Panc1 (cell line): Measurements from ENCODE around the gene INPP5B.

Source experiments
- CTCF ChIP-seq: fragments of 450-650 bp; IDR thresholded peaks from 2 replicates; pipeline ENCODE4 v1.5.1; 2017; ENCODE audit warnings: mild to moderate bottlenecking
- POLR2AphosphoS5 ChIP-seq: IDR thresholded peaks from 2 replicates; pipeline ENCODE4 v1.6.1; 2012; ENCODE audit warnings: mild to moderate bottlenecking, low read depth, low read length, moderate library complexity
- SIN3A ChIP-seq: IDR thresholded peaks from 2 replicates; pipeline ENCODE4 v1.6.1; 2012; ENCODE audit warnings: low read depth, mild to moderate bottlenecking, low read length, moderate library complexity, borderline replicate concordance; ENCODE audit not compliant: insufficient read depth
- TCF7L2 ChIP-seq: IDR thresholded peaks from 2 replicates; pipeline ENCODE4 v1.6.1; 2011; ENCODE audit warnings: mild to moderate bottlenecking, low read depth, low read length, inconsistent platforms
- TF ChIP-seq, protein P1 (sequence below), 2 experiments: IDR thresholded peaks; 2 replicates each; pipeline ENCODE4 v1.6.1; 2011 to 2012; ENCODE audit warnings: low read depth in 2 of 2, control low read depth in 1 of 2, low read length in 1 of 2, mild to moderate bottlenecking in 1 of 2, moderate library complexity in 1 of 2; ENCODE audit not compliant: insufficient read depth in 1 of 2

- TF ChIP-seq, protein P1, sequence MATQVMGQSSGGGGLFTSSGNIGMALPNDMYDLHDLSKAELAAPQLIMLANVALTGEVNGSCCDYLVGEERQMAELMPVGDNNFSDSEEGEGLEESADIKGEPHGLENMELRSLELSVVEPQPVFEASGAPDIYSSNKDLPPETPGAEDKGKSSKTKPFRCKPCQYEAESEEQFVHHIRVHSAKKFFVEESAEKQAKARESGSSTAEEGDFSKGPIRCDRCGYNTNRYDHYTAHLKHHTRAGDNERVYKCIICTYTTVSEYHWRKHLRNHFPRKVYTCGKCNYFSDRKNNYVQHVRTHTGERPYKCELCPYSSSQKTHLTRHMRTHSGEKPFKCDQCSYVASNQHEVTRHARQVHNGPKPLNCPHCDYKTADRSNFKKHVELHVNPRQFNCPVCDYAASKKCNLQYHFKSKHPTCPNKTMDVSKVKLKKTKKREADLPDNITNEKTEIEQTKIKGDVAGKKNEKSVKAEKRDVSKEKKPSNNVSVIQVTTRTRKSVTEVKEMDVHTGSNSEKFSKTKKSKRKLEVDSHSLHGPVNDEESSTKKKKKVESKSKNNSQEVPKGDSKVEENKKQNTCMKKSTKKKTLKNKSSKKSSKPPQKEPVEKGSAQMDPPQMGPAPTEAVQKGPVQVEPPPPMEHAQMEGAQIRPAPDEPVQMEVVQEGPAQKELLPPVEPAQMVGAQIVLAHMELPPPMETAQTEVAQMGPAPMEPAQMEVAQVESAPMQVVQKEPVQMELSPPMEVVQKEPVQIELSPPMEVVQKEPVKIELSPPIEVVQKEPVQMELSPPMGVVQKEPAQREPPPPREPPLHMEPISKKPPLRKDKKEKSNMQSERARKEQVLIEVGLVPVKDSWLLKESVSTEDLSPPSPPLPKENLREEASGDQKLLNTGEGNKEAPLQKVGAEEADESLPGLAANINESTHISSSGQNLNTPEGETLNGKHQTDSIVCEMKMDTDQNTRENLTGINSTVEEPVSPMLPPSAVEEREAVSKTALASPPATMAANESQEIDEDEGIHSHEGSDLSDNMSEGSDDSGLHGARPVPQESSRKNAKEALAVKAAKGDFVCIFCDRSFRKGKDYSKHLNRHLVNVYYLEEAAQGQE (IDR thresholded peaks at IDR 0.05; ENCODE audit: insufficient read depth in 1 of 2, low read depth in 2 of 2, low read length in 1 of 2) = no peak
- TF ChIP-seq POLR2AphosphoS5 (no peak), CTCF (no peak), TCF7L2 (no peak), SIN3A (no peak)
Observed at GRCh38 chr1:37872692-37873091, 74.2 kb downstream of the INPP5B start.
